D721Med (cell line): ENCODE results near the gene VPS13D.

Source experiments
- DNase-seq: peaks from one replicate; pipeline ENCODE4 v3.0.0; 2011; ENCODE audit warnings: low spot score; ENCODE audit not compliant: insufficient read length
- FAIRE-seq: peaks from 2 replicates; lab custom pipeline; 2011; peaks lifted over from hg19 to GRCh38; lab: Jason Lieb, UNC
- CTCF ChIP-seq: IDR thresholded peaks from 2 replicates; pipeline ENCODE4 v1.5.1; 2012; ENCODE audit warnings: mild to moderate bottlenecking, control low read depth; ENCODE audit not compliant: insufficient read depth; ENCODE audit errors: missing control alignments

Gene VPS13D

GRCh38 chr1:12249181-12249580, 19.4 kb downstream of the VPS13D start:
- FAIRE-seq (no peak), DNase-seq (no peak)
- no peak for TF ChIP-seq CTCF

- DNase-seq (no peak), FAIRE-seq (no peak)
- no peak for TF ChIP-seq CTCF
Measured at GRCh38 chr1:12249748-12250147, 19.9 kb downstream of the VPS13D start.

- FAIRE-seq (no peak), DNase-seq (no peak)
- no peak for TF ChIP-seq CTCF
Measured at GRCh38 chr1:12251442-12251841, 21.6 kb downstream of the VPS13D start.

- FAIRE-seq (no peak), DNase-seq (no peak)
- TF ChIP-seq CTCF = no peak
Measured at GRCh38 chr1:12255913-12256312, 26.1 kb downstream of the VPS13D start.

- no peak for DNase-seq
- TF ChIP-seq CTCF = no peak
- FAIRE-seq = no peak
Measured at GRCh38 chr1:12258272-12258671, 28.4 kb downstream of the VPS13D start.

- DNase-seq = no peak
- no peak for FAIRE-seq
Measured at GRCh38 chr1:12269351-12269750, 39.5 kb downstream of the VPS13D start.

GRCh38 chr1:12271033-12271432, 41.2 kb downstream of the VPS13D start:
- DNase-seq (no peak), FAIRE-seq (no peak)
- no peak for TF ChIP-seq CTCF

More at GRCh38 chr1:12269351-12269750, 39.5 kb downstream of the VPS13D start:
- no peak for TF ChIP-seq CTCF
